Nephron (organoid): ENCODE results near the gene OAF.

Experiments used
- H3K27ac Mint-ChIP-seq, 3 experiments: 2 replicates each; pipeline ENCODE4 v1.8.0; 2020; ENCODE audit warnings: mixed read lengths in 3 of 3, mild to moderate bottlenecking in 2 of 3, moderate library complexity in 1 of 3
- H3K27me3 Mint-ChIP-seq: 2 replicates; pipeline ENCODE4 v1.8.0; 2021; ENCODE audit warnings: low read depth, mild to moderate bottlenecking, moderate library complexity, mixed read lengths
- H3K36me3 Mint-ChIP-seq: 2 replicates; pipeline ENCODE4 v1.8.0; 2020; ENCODE audit warnings: low read depth, mixed read lengths
- H3K4me1 Mint-ChIP-seq: 2 replicates; pipeline ENCODE4 v1.8.0; 2020; ENCODE audit warnings: mixed read lengths
- H3K4me3 Mint-ChIP-seq, 3 experiments: 2 replicates each; pipeline ENCODE4 v1.8.0; 2020; ENCODE audit warnings: mild to moderate bottlenecking in 3 of 3, mixed read lengths in 3 of 3, moderate library complexity in 2 of 3
- H3K9me3 Mint-ChIP-seq: 2 replicates; pipeline ENCODE4 v1.8.0; 2020; ENCODE audit warnings: mixed read lengths
- CTCF ChIP-seq, 3 experiments: fragments of 200-600 bp; sonication (generic); IDR thresholded peaks; one replicate each; pipeline ENCODE4 v1.5.0; 2021; ENCODE audit warnings: antibody characterized with exemption in 3 of 3; ENCODE audit not compliant: unreplicated experiment in 3 of 3

Gene OAF

GRCh38 chr11:120200677-120201076 is 10.2 kb upstream of the OAF start:
- peaks cover 19% of the 10 kb centered on the region for H3K27me3 Mint-ChIP-seq
- H3K4me3 Mint-ChIP-seq, result peak overlapping the region in 1 of 3 experiments; percentile 38
- H3K27ac Mint-ChIP-seq, result peak overlapping the region; percentile 44 to 83 (median 56)
- H3K4me1 Mint-ChIP-seq, result peaks cover 40% of the 10 kb centered on the region
- no peaks in the 10 kb centered on the region for H3K9me3 Mint-ChIP-seq
- TF ChIP-seq CTCF (IDR thresholded peaks at IDR 0.05; ENCODE audit: unreplicated experiment in 3 of 3), result no peak
- H3K36me3 Mint-ChIP-seq, result no peaks in the 10 kb centered on the region

- H3K9me3 Mint-ChIP-seq, result no peaks in the 10 kb centered on the region
- no peak for TF ChIP-seq CTCF (IDR thresholded peaks at IDR 0.05; ENCODE audit: unreplicated experiment in 3 of 3)
- peaks cover 19% of the 10 kb centered on the region for H3K27me3 Mint-ChIP-seq
- peak overlapping the region in 2 of 3 experiments; percentile 75 to 78 for H3K27ac Mint-ChIP-seq
- peaks cover 3% of the 10 kb centered on the region for H3K36me3 Mint-ChIP-seq
- peaks cover 36% of the 10 kb centered on the region for H3K4me1 Mint-ChIP-seq
- no peak overlapping the region for H3K4me3 Mint-ChIP-seq
These were observed 9.2 kb upstream of the OAF start for GRCh38 chr11:120201653-120202052.

- no peak overlapping the region for H3K4me3 Mint-ChIP-seq
- H3K27ac Mint-ChIP-seq, result peak overlapping the region in 2 of 3 experiments; percentile 62 to 82
- no peaks in the 10 kb centered on the region for H3K9me3 Mint-ChIP-seq
- H3K36me3 Mint-ChIP-seq, result peaks cover 3% of the 10 kb centered on the region
- H3K4me1 Mint-ChIP-seq, result peaks cover 39% of the 10 kb centered on the region
- TF ChIP-seq CTCF (IDR thresholded peaks at IDR 0.05; ENCODE audit: unreplicated experiment in 3 of 3), result no peak
- H3K27me3 Mint-ChIP-seq, result peaks cover 14% of the 10 kb centered on the region
These were observed 7.2 kb upstream of the OAF start for GRCh38 chr11:120203626-120204025.

- H3K4me3 Mint-ChIP-seq, result no peak overlapping the region
- TF ChIP-seq CTCF (IDR thresholded peaks at IDR 0.05; ENCODE audit: unreplicated experiment in 3 of 3), result no peak
- H3K4me1 Mint-ChIP-seq, result peaks cover 43% of the 10 kb centered on the region
- no peaks in the 10 kb centered on the region for H3K9me3 Mint-ChIP-seq
- H3K27ac Mint-ChIP-seq, result peak overlapping the region in 2 of 3 experiments; percentile 38 to 59
- H3K36me3 Mint-ChIP-seq, result peaks cover 3% of the 10 kb centered on the region
- H3K27me3 Mint-ChIP-seq, result peaks cover 13% of the 10 kb centered on the region
These were observed 5.2 kb upstream of the OAF start for GRCh38 chr11:120205596-120206161.

- peaks cover 3% of the 10 kb centered on the region for H3K36me3 Mint-ChIP-seq
- H3K4me1 Mint-ChIP-seq, result peaks cover 36% of the 10 kb centered on the region
- peak overlapping the region; percentile 61 to 98 (median 67) for H3K27ac Mint-ChIP-seq
- TF ChIP-seq CTCF (IDR thresholded peaks at IDR 0.05; ENCODE audit: unreplicated experiment in 3 of 3), result no peak
- H3K27me3 Mint-ChIP-seq, result peaks cover 4% of the 10 kb centered on the region
- H3K9me3 Mint-ChIP-seq, result no peaks in the 10 kb centered on the region
- peak overlapping the region; percentile 12 to 72 (median 43) for H3K4me3 Mint-ChIP-seq
These were observed 3.3 kb upstream of the OAF start for GRCh38 chr11:120207512-120207911.

GRCh38 chr11:120208001-120208441 is 2.8 kb upstream of the OAF start:
- H3K9me3 Mint-ChIP-seq, result no peaks in the 10 kb centered on the region
- H3K36me3 Mint-ChIP-seq, result peaks cover 3% of the 10 kb centered on the region
- H3K4me3 Mint-ChIP-seq, result peak overlapping the region; percentile 22 to 72 (median 40)
- H3K4me1 Mint-ChIP-seq, result peaks cover 39% of the 10 kb centered on the region
- peaks cover 7% of the 10 kb centered on the region for H3K27me3 Mint-ChIP-seq
- peak overlapping the region; percentile 67 to 98 (median 96) for H3K27ac Mint-ChIP-seq
- TF ChIP-seq CTCF (IDR thresholded peaks at IDR 0.05; ENCODE audit: unreplicated experiment in 3 of 3), result no peak
